Measurements from ENCODE around the gene FLRT1.

The FLRT1 gene

GRCh38 chr11:64028398-64029115, 7.2 kb upstream of the FLRT1 start:
- no peak for TF ChIP-seq EZH2phosphoT487 (conservative IDR thresholded peaks at IDR 0.05; ENCODE audit: low read length)
- no peak for TF ChIP-seq CTCF (IDR thresholded peaks at IDR 0.05; ENCODE audit: insufficient read depth, low read length, poor library complexity, severe bottlenecking)
- Histone ChIP-seq H3K79me2 (ENCODE audit: insufficient read depth, low read length) (no peaks in the 10 kb centered on the region), H3K4me3 (ENCODE audit: insufficient read depth, low read length, poor library complexity, severe bottlenecking) (no peak overlapping the region), H3K27ac (ENCODE audit: low read depth, low read length) (no peak overlapping the region), H2AFZ (ENCODE audit: low read depth, low read length, severe bottlenecking) (no peak overlapping the region), H3K27me3 (ENCODE audit: low read length) (no peaks in the 10 kb centered on the region), H3K36me3 (ENCODE audit: low read length) (no peaks in the 10 kb centered on the region), H3K9ac (ENCODE audit: low read length) (no peak overlapping the region), H3F3A (ENCODE audit: insufficient read depth) (no peaks in the 10 kb centered on the region), H3K4me2 (ENCODE audit: low read depth, low read length, poor library complexity, severe bottlenecking) (no peak overlapping the region), H3K9me3 (ENCODE audit: insufficient read depth, low read length) (no peaks in the 10 kb centered on the region), H4K20me1 (ENCODE audit: low read depth, low read length) (no peaks in the 10 kb centered on the region), H3K9me2 (replicated peaks; ENCODE audit: insufficient read depth, low read length) (no peaks in the 10 kb centered on the region)

- no peaks in the 10 kb centered on the region for H3K9me2 ChIP-seq (replicated peaks; ENCODE audit: insufficient read depth, low read length)
- no peak overlapping the region for H3K27ac ChIP-seq (ENCODE audit: low read depth, low read length)
- no peaks in the 10 kb centered on the region for H4K20me1 ChIP-seq (ENCODE audit: low read depth, low read length)
- H3K36me3 ChIP-seq (ENCODE audit: low read length): no peaks in the 10 kb centered on the region
- no peaks in the 10 kb centered on the region for H3K27me3 ChIP-seq (ENCODE audit: low read length)
- H3K79me2 ChIP-seq (ENCODE audit: insufficient read depth, low read length): no peaks in the 10 kb centered on the region
- no peak overlapping the region for H2AFZ ChIP-seq (ENCODE audit: low read depth, low read length, severe bottlenecking)
- H3K4me2 ChIP-seq (ENCODE audit: low read depth, low read length, poor library complexity, severe bottlenecking): no peak overlapping the region
- H3K9me3 ChIP-seq (ENCODE audit: insufficient read depth, low read length): no peaks in the 10 kb centered on the region
- no peaks in the 10 kb centered on the region for H3F3A ChIP-seq (ENCODE audit: insufficient read depth)
- H3K9ac ChIP-seq (ENCODE audit: low read length): no peak overlapping the region
- TF ChIP-seq CTCF (IDR thresholded peaks at IDR 0.05; ENCODE audit: insufficient read depth, low read length, poor library complexity, severe bottlenecking): no peak
- TF ChIP-seq EZH2phosphoT487 (conservative IDR thresholded peaks at IDR 0.05; ENCODE audit: low read length): no peak
- no peak overlapping the region for H3K4me3 ChIP-seq (ENCODE audit: insufficient read depth, low read length, poor library complexity, severe bottlenecking)
Observed at GRCh38 chr11:64029773-64030172, 6.0 kb upstream of the FLRT1 start.

- H3K27me3 ChIP-seq (ENCODE audit: low read length): no peaks in the 10 kb centered on the region
- no peaks in the 10 kb centered on the region for H4K20me1 ChIP-seq (ENCODE audit: low read depth, low read length)
- H3K27ac ChIP-seq (ENCODE audit: low read depth, low read length): no peak overlapping the region
- H2AFZ ChIP-seq (ENCODE audit: low read depth, low read length, severe bottlenecking): no peak overlapping the region
- H3K9me2 ChIP-seq (replicated peaks; ENCODE audit: insufficient read depth, low read length): no peaks in the 10 kb centered on the region
- no peaks in the 10 kb centered on the region for H3K79me2 ChIP-seq (ENCODE audit: insufficient read depth, low read length)
- no peak overlapping the region for H3K4me2 ChIP-seq (ENCODE audit: low read depth, low read length, poor library complexity, severe bottlenecking)
- no peak overlapping the region for H3K9ac ChIP-seq (ENCODE audit: low read length)
- TF ChIP-seq EZH2phosphoT487 (conservative IDR thresholded peaks at IDR 0.05; ENCODE audit: low read length) (no peak), CTCF (IDR thresholded peaks at IDR 0.05; ENCODE audit: insufficient read depth, low read length, poor library complexity, severe bottlenecking) (no peak)
- H3K9me3 ChIP-seq (ENCODE audit: insufficient read depth, low read length): no peaks in the 10 kb centered on the region
- H3F3A ChIP-seq (ENCODE audit: insufficient read depth): no peaks in the 10 kb centered on the region
- no peak overlapping the region for H3K4me3 ChIP-seq (ENCODE audit: insufficient read depth, low read length, poor library complexity, severe bottlenecking)
- H3K36me3 ChIP-seq (ENCODE audit: low read length): no peaks in the 10 kb centered on the region
Observed at GRCh38 chr11:64031001-64031400, 4.7 kb upstream of the FLRT1 start.

Measured in SU-DHL-6 (cell line).